Activated CD8-positive, alpha-beta memory T cell treated with anti-CD3 and anti-CD28 coated beads, Interleukin-2, amount 50 U/mL, for 1 hour (primary cell): ENCODE measurements around the gene AKAP3.

Experiments
- DNase-seq: peaks from one replicate; pipeline ENCODE4 v3.0.0-alpha.2; 2020; ENCODE audit errors: extremely low read depth

AKAP3 gene

DNA sequence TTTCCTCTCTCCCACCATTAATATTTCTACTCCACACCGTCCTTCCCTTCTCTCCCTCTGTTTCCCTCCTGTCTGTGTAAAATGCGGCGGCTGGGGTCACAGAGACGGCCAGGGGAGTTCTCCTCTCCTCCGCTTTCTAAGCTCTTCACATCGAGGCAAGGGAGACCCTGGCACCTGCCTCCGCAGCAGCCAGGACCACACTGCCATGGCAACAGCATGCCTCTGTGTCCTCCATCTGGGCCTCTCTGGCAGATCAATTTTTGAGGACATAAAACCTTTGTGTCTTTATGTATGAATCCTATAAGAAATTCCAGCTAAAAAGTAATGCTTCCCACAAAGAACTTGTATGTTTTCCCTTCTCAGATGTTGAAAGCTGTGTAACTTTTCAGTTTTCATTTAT, 45.4 kb downstream of the AKAP3 start:
- DNase-seq: no peak

DNA sequence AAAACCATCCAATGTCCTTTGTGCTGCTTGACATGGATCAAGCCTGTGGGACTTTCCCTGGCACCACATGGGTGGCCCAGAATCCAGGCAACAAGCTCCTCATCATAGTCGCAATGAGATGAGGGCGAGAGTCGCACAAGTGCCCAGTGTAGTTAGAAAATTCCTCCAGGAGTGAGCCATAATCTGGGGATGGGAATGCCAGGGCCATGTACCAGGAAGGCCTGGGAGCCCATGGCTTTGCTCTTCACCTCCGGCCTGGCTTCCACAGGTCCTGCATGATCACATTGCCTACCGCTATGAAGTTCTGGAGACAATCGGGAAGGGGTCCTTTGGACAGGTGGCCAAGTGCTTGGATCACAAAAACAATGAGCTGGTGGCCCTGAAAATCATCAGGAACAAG, 53.0 kb downstream of the AKAP3 start:
- DNase-seq: no peak

DNA sequence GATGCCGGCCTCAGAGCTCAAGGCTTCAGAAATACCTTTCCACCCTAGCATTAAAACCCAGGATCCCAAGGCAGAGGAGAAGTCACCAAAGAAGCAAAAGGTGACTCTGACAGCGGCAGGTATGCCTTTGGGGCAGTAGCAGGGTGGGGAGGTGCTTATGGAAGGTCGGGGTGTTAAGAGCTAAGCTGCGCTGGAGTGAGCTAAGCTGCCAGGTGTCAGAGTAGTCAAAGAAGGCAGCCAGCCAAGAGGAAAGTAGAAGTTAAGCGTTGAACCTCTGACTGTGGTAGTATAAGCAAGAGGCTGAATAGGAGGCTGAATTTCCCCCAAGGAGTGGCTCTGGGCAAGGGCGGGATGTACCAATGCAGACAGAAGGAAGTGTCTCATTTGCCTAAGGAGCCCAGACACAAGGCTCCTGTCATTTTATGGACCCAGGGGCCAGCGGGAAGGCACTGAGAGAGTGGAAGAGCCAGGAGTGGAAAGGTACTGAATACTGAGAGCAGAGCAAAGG, 57.6 kb downstream of the AKAP3 start:
- DNase-seq: no peak

DNA sequence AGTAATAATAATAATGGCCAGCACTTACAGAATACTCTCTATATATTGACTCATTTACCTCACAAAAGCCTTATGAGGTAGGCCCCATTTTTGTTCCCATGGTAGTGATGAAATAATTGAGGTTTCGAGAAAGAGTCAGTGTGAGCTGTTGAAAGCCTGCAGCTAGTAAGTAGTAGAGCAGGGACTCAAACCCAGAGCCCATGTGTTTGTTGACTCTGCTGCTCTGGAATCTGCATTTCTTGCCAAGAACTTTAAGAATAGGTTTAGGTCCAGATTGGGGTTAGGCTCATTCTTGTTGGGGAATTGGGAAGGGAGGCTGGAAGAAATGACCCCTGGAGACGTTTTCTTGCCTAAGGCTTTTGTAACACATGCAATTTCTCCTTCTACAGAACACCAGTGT, 58.9 kb downstream of the AKAP3 start:
- no peak for DNase-seq

DNA sequence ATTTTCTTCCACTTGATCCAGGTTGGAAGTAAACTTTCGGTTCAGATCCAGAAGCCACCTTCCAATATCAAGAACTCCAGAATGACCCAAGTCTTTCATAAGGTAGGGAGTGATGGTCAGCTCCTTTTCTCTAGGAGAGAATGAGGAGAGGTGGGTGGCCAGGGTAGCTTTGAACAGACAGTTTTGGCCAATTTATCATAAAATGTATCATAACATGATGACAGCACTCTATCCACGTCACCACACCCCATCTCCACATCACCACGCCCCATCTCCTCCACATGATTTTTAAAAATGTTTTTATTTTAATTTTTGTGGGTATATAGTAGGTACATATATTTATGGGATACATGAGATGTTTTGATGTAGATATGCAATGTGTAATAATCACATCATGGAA, 59.9 kb downstream of the AKAP3 start:
- DNase-seq: no peak

DNA sequence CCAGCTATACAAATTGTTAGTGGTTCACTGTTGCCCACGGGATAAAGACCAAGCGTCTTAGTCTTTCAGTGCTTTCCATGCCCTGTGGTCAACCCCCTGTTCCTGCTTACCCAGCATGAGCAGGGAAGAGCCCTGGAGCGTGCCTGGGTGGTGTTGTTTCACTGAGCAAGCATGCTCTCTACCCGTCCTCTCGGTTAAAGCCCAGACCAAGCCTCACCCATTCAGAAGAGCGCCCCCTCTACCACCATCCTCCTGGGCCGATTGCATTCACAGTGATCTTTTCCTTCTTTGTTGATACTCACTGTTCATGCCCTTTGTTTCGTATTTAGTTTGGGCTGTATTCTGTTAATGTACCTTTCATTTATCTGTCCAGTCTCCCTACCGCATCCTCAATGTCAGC, 61.7 kb downstream of the AKAP3 start:
- DNase-seq: no peak

DNA sequence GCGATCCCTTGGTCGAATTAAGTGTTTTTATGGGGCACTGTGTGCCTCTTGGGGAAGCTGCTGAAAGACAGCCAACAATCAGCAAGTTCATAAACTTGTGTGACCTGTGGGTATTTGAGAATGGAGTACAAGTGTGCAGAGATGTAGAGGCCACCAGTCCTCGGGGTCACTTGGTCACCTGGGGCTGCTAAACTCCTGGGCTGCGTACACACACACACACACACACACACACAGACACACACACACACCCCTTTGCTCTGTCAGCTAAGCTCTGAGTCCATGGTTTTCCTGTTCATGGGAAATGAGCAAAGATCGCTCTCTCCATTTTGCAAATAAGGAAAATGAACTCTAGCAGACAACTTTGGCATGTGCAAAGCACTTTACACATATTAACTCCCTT, 62.4 kb downstream of the AKAP3 start:
- DNase-seq: no peak

DNA sequence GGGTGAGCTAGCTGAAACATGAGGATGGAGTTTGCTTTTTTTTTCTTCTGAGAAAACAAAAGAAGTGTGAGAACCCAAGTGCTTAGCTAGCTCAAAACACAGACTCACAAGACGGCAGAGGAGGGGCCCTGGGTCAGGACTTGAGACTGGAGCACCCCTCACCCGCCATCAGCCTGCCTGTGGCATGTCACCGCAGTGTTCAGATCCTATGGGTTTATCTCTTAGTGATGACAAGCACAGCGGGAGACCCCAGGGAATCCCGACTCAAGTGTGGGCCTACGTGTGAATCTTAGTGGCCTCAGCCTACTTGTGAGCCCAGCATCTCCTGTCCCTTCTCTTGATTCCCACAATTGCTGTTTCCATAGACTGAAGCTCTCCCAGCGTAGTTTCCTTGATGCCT, 64.0 kb downstream of the AKAP3 start:
- no peak for DNase-seq

DNA sequence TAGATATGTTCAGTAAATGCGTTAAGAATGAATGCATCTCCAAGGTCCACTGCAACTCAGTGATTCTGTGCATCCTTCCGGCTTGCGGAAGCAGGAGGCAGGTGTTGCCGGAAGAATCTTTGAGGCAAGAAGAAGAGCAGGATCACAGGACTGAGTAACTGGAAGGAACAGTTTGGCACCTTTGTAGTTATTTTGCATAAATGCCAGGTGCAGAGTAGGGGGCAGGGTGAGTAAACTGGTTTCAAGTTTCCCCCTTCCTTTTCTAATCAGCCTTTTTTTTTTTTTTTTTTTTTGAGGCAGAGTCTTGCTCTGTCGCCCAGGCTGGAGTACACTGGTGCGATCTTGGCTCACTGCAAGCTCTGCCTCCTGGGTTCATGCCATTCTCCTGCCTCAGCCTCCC, 64.6 kb downstream of the AKAP3 start:
- no peak for DNase-seq

DNA sequence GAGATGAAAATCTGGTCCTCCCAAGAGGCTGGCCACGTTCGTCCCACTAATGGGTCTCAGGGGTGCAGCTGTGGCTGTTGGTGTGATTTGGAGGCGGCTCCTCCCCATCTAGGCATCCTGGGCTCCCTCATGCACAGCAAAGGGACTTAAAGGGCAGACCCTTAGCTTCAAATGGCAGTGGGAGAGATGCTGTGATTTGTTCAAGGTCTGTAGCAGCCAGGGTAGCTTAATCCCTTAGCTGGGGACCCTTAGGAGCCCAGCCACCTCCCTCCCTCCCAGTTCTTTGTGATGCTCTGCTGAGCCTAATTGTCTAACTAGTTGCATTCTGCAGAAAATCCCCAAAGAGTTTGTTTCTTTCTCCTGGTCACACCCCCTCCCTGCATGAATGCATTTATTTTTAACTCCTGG, 68.6 kb downstream of the AKAP3 start:
- no peak for DNase-seq

DNA sequence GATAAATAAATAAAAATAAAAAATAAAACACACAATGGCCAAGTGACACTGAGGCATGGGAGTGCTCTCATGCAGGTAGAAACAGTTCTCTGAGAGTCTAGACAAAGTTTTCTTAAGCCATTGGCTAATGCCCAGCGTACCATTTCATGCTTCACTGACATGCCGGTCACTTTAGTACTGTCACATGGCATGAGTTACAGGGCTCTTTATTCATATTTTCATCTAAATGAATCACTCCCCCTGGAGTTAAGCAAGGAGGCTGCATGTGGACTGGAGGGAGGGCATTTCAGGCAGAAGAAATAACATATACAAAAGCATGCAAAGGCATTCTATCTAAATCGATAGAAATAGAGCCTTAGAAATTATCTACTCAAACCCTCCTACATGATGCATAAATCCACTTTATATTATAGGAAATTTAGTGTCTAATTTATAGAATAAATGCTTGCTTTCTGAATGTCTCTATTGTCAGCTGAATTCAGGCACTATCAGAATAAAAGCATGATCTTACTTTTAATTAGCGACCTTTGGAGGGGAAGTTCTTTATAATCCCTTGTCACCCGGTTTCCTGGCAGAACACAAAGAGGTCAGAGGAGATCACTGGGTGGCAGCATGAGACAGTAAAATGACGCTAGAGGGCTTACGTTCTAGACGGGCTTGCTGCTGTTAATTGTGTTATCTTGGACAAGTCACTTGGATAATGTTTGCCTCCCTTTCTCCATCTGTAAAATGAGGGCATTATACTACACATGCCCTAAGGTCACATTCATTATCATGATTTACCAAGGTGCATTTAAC, 69.3 kb downstream of the AKAP3 start:
- DNase-seq: no peak

DNA sequence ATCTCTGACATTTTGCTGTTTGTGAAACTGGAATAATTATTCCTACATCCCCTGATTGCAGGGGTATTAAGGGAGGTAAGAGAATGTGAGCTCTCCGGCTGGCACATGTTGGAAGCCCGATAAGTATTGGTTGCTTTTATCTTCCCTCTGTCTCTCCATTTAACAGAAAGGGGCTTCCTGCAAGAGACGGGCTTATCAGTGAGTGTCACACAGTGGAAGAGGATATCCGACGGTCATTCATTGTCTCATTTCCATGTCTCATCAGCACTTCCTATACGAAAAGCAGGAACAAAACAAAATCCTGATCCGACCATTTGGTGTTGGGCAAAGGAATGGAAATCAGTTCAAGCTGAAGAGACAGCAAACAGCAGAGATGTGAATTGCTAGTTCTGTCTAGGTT, 76.2 kb downstream of the AKAP3 start:
- no peak for DNase-seq

DNA sequence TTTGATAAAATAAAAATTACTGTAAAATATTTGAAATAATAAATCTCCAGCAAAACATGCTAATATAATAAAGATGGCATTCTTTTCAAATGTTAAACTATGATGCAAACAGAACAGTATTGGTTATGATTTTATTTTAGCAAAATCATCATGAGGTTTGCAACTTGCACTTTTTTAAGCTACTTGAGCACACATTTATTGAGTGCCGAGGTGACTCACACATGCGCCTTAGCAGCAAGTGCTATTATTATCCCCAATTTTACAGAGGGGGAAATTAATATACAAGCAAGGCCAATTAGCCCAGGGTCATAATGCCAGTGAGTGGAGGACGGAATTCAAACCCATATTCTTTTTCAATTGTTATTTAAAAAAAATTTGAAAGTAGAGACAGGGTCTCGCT, 79.6 kb downstream of the AKAP3 start:
- DNase-seq: no peak

DNA sequence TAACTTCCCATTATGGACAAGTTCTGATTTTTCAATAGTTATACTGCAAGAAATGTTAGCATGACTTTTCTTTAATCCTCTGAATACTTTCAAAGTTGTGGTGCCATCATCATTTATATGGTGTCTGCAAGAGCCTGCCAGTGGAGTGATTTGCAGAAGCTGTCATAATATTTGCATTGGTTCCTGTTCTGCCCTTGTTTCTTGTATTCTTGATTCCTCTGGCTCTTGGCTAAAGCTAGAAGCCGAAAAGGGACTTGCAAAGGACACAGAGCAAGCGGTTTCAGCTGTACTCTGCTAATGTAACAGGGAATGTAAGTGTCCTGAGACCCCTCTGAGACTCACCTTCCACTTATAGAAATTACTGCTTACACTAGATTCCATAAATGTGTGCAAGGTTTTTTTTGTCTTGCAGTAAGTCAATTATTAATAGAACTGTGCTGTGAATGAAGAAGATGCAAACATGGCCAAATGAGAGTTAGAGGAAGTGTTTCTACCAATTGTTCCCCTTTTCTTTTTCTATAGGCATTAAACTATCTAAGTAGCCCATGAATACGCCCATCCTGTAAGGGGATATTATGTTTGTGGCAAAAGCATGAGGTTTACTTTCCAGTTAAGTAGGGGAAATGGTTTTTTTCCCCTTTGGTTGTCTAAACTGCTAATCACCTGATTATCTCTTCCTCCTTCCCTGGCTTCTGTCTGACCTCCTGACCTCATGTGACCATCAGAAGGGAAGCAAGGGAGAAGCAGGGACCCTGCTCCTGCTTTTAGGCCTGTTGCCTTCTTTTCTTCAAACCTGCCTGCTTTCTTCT, 81.6 kb downstream of the AKAP3 start:
- no peak for DNase-seq

DNA sequence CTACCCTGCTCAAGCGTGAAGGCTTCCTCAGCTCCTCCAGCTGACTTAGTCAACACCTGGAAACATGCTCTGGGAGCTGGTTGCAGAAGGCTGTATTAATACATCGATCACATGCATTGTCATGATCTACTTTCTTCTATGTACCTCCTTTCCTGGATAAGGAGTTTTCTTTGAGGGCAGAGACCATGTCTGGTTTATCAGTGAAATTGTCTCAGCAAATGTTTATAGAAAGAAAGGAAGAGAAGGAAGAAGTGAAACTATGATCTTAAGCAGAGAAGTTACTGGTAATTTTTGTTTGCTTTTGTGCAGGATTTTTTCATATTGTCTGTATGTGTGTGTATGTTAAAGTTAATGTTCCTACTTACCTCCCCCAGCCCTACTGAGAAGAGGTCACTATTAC, 82.4 kb downstream of the AKAP3 start:
- DNase-seq: no peak
